DOHH2 (cell line): Measurements from ENCODE around the gene PCNX2.

Experiments used
- H3F3A ChIP-seq: fragments of 200-600 bp; sonication (generic), shearing (Covaris generic); 2 replicates; pipeline ENCODE4 v1.6.0; 2016; ENCODE audit warnings: antibody characterized with exemption, mild to moderate bottlenecking; ENCODE audit not compliant: control insufficient read depth, insufficient read depth
- H3K27ac ChIP-seq: fragments of 200-600 bp; sonication (generic); 2 replicates; pipeline ENCODE4 v1.5.1; 2014; ENCODE audit warnings: low read depth, mild to moderate bottlenecking, low read length, moderate library complexity
- H3K27me3 ChIP-seq: fragments of 200-600 bp; sonication (generic); 2 replicates; pipeline ENCODE4 v1.6.1; 2014; ENCODE audit warnings: mild to moderate bottlenecking, low read length, mixed read lengths; ENCODE audit not compliant: control insufficient read depth
- H3K36me3 ChIP-seq: fragments of 200-600 bp; sonication (generic); 2 replicates; pipeline ENCODE4 v1.6.1; 2014; ENCODE audit warnings: mild to moderate bottlenecking, low read length, moderate library complexity, mixed read lengths; ENCODE audit not compliant: control insufficient read depth
- H3K4me1 ChIP-seq: fragments of 200-600 bp; sonication (generic); 2 replicates; pipeline ENCODE4 v1.6.1; 2014; ENCODE audit warnings: mild to moderate bottlenecking, low read length, mixed read lengths; ENCODE audit not compliant: control insufficient read depth
- H3K4me2 ChIP-seq: fragments of 200-600 bp; sonication (generic); 2 replicates; pipeline ENCODE4 v1.6.0; 2014; ENCODE audit warnings: mild to moderate bottlenecking, low read length, moderate library complexity
- H3K4me3 ChIP-seq: fragments of 200-600 bp; sonication (generic); 2 replicates; pipeline ENCODE4 v1.5.1; 2014; ENCODE audit warnings: mild to moderate bottlenecking, low read length, mixed read lengths
- H3K79me2 ChIP-seq: fragments of 200-600 bp; sonication (generic); 2 replicates; pipeline ENCODE4 v1.6.1; 2014; ENCODE audit warnings: mild to moderate bottlenecking, low read length, mixed read lengths; ENCODE audit not compliant: control insufficient read depth
- H3K9me2 ChIP-seq: fragments of 200-600 bp; sonication (generic); replicated peaks from 2 replicates; pipeline ENCODE4 v1.6.1; 2014; ENCODE audit warnings: mild to moderate bottlenecking, low read length, mixed read lengths; ENCODE audit not compliant: control insufficient read depth
- H3K9me3 ChIP-seq: fragments of 200-600 bp; sonication (generic); 2 replicates; pipeline ENCODE4 v1.6.1; 2014; ENCODE audit warnings: antibody characterized with exemption, low read length, mixed read lengths; ENCODE audit not compliant: control insufficient read depth, insufficient read depth
- H4K20me1 ChIP-seq: fragments of 200-600 bp; sonication (generic); 2 replicates; pipeline ENCODE4 v1.6.0; 2014; ENCODE audit warnings: low read depth, mild to moderate bottlenecking, antibody characterized with exemption, low read length, moderate library complexity; ENCODE audit not compliant: control insufficient read depth, insufficient read depth
- EZH2phosphoT487 ChIP-seq: fragments of 200-600 bp; sonication (generic); IDR thresholded peaks from 2 replicates; pipeline ENCODE4 v1.6.1; 2017; ENCODE audit warnings: borderline replicate concordance, mild to moderate bottlenecking, antibody characterized with exemption, low read length, moderate library complexity, mixed read lengths
- TF ChIP-seq, protein P1 (sequence below): fragments of 200-600 bp; sonication (generic); IDR thresholded peaks from one replicate; pipeline ENCODE4 v1.5.1; 2014; ENCODE audit warnings: antibody characterized with exemption, mild to moderate bottlenecking, low read depth, low read length; ENCODE audit not compliant: poor library complexity, severe bottlenecking

PCNX2 gene

GRCh38 chr1:233279971-233280370, 15.6 kb downstream of the PCNX2 start:
- Histone ChIP-seq H3K9me2 (no peaks in the 10 kb centered on the region), H3K4me1 (peaks cover 12% of the 10 kb centered on the region), H3K4me3 (no peak overlapping the region), H3K27ac (no peak overlapping the region), H3K4me2 (no peak overlapping the region), H3K9me3 (no peaks in the 10 kb centered on the region), H3K79me2 (no peaks in the 10 kb centered on the region), H4K20me1 (no peaks in the 10 kb centered on the region), H3K36me3 (no peaks in the 10 kb centered on the region), H3K27me3 (no peaks in the 10 kb centered on the region), H3F3A (no peaks in the 10 kb centered on the region)
- no peak for TF ChIP-seq EZH2phosphoT487
- TF ChIP-seq, protein P1, sequence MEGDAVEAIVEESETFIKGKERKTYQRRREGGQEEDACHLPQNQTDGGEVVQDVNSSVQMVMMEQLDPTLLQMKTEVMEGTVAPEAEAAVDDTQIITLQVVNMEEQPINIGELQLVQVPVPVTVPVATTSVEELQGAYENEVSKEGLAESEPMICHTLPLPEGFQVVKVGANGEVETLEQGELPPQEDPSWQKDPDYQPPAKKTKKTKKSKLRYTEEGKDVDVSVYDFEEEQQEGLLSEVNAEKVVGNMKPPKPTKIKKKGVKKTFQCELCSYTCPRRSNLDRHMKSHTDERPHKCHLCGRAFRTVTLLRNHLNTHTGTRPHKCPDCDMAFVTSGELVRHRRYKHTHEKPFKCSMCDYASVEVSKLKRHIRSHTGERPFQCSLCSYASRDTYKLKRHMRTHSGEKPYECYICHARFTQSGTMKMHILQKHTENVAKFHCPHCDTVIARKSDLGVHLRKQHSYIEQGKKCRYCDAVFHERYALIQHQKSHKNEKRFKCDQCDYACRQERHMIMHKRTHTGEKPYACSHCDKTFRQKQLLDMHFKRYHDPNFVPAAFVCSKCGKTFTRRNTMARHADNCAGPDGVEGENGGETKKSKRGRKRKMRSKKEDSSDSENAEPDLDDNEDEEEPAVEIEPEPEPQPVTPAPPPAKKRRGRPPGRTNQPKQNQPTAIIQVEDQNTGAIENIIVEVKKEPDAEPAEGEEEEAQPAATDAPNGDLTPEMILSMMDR = no peak

DNA sequence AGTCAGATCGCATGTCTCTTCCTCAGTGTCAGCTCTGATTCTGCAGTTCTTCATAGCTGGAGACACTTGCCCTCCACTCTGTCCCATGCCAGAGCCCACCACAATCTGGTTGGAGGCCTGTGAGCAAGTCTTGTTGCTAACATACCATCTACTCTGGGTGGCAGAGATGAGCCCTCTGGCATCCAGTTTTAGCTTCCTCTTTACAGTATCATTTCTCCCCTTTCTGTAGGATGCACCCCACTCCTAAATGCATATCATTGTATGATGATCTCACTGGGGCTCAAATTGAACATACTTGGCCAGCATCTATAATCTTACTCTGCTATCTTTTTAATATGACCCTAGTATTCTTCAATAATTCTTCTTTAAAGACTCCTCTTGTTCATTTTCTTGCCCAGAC, 16.9 kb downstream of the PCNX2 start:
- Histone ChIP-seq H3K27ac (no peak overlapping the region), H3K79me2 (no peaks in the 10 kb centered on the region)
- TF ChIP-seq EZH2phosphoT487 = no peak
- TF ChIP-seq, protein P1 = no peak

GRCh38 chr1:233277637-233278606, 17.6 kb downstream of the PCNX2 start:
- Histone ChIP-seq H3K79me2 (no peaks in the 10 kb centered on the region), H3K9me3 (no peaks in the 10 kb centered on the region), H4K20me1 (no peaks in the 10 kb centered on the region), H3K9me2 (no peaks in the 10 kb centered on the region), H3K27me3 (no peaks in the 10 kb centered on the region), H3K4me2 (no peak overlapping the region), H3K4me3 (no peak overlapping the region), H3K36me3 (no peaks in the 10 kb centered on the region), H3K27ac (no peak overlapping the region), H3K4me1 (peaks cover 12% of the 10 kb centered on the region), H3F3A (no peaks in the 10 kb centered on the region)
- TF ChIP-seq EZH2phosphoT487 = no peak
- TF ChIP-seq, protein P1 = no peak

More for the DNA sequence above, 16.9 kb downstream of the PCNX2 start:
- peaks cover 12% of the 10 kb centered on the region for H3K4me1 ChIP-seq
- no peaks in the 10 kb centered on the region for H3K36me3 ChIP-seq
- H3K4me3 ChIP-seq = no peak overlapping the region
- H3K4me2 ChIP-seq = no peak overlapping the region
- no peaks in the 10 kb centered on the region for H3K9me3 ChIP-seq
- no peaks in the 10 kb centered on the region for H3K9me2 ChIP-seq
- H3F3A ChIP-seq = no peaks in the 10 kb centered on the region
- H4K20me1 ChIP-seq = no peaks in the 10 kb centered on the region
- H3K27me3 ChIP-seq = no peaks in the 10 kb centered on the region
